ENCODE measurements around the gene PRKACB. TPM values are rescaled to one million over a fixed set of nuclear protein-coding genes. Genes with fewer than 3 reads are reported as not detected.

The PRKACB gene
- total and polyA plus RNA-seq, 2 of the 8 experiments (the other 6 are each of a cell fraction or from before 2014, with no cell fraction given), result 7.8 to 31.0 TPM

GRCh38 chr1:84206375-84206774, 62.3 kb downstream of the PRKACB start (continued):
- TF ChIP-seq CHD7 (IDR thresholded peaks at IDR 0.05; ENCODE audit: insufficient replicate concordance, low read length), result no peak
- TF ChIP-seq CTCF (IDR thresholded peaks at IDR 0.05; ENCODE audit: control extremely low read depth in 1 of 3, insufficient read depth in 1 of 3, low read depth in 1 of 3, low read length in 3 of 3), result no peak
- TF ChIP-seq GTF2F1 (IDR thresholded peaks at IDR 0.05; ENCODE audit: borderline replicate concordance, low read depth, low read length), result no peak
- no peak for TF ChIP-seq CBX8 (IDR thresholded peaks at IDR 0.05; ENCODE audit: borderline replicate concordance, low read depth, low read length)
- TF ChIP-seq CHD1 (IDR thresholded peaks at IDR 0.05; ENCODE audit: low read depth, low read length), result no peak
- no peak for TF ChIP-seq FOSL1 (IDR thresholded peaks at IDR 0.05; ENCODE audit: insufficient read depth, low read depth, low read length)
- TF ChIP-seq SP4 (IDR thresholded peaks at IDR 0.05; ENCODE audit: low read length), result no peak
- no peak for TF ChIP-seq EP300 (IDR thresholded peaks at IDR 0.05; ENCODE audit: borderline replicate concordance in 1 of 2, low read depth in 2 of 2, low read length in 2 of 2)
- TF ChIP-seq SIN3A (conservative IDR thresholded peaks at IDR 0.05 in 1 of 2, IDR thresholded peaks at IDR 0.05 in 1 of 2; ENCODE audit: low read depth in 1 of 2, low read length in 2 of 2), result no peak

Measured in H1 (cell line).